Panc1 (cell line): ENCODE data around the gene DLGAP1.

Experiments
- CTCF ChIP-seq: fragments of 450-650 bp; IDR thresholded peaks from 2 replicates; pipeline ENCODE4 v1.5.1; 2017; ENCODE audit warnings: mild to moderate bottlenecking
- POLR2AphosphoS5 ChIP-seq: IDR thresholded peaks from 2 replicates; pipeline ENCODE4 v1.6.1; 2012; ENCODE audit warnings: mild to moderate bottlenecking, low read depth, low read length, moderate library complexity
- REST ChIP-seq, 2 experiments: IDR thresholded peaks; 2 replicates each; pipeline ENCODE4 v1.6.1; 2011 to 2012; ENCODE audit warnings: low read depth in 2 of 2, control low read depth in 1 of 2, low read length in 1 of 2, mild to moderate bottlenecking in 1 of 2, moderate library complexity in 1 of 2; ENCODE audit not compliant: insufficient read depth in 1 of 2
- TCF7L2 ChIP-seq: IDR thresholded peaks from 2 replicates; pipeline ENCODE4 v1.6.1; 2011; ENCODE audit warnings: mild to moderate bottlenecking, low read depth, low read length, inconsistent platforms

DNA sequence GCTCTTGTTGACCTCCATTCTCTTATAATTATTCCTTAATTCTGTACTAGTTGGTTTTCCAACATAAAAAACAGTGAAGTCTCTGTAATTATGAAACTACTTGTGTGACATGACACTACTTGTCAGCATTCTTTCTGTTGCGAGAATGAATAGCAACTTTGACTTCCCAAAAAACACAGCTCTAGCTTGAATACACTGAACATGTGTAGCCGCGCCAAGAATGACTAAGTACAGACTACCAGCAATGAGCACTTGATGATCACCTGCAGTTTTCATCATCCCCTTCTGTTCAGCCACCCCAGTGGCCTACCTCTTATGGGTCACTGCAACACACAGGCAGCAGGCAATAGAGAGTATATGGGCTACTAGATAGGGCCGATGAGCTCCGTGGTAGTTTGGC is 775.9 kb downstream of the DLGAP1 start:
- no peak for TF ChIP-seq REST (IDR thresholded peaks at IDR 0.05; ENCODE audit: insufficient read depth in 1 of 2, low read depth in 2 of 2, low read length in 1 of 2)
- no peak for TF ChIP-seq CTCF
- no peak for TF ChIP-seq POLR2AphosphoS5
- no peak for TF ChIP-seq TCF7L2
